ENCODE results near the gene SUSD6. TPM values are rescaled to one million over a fixed set of nuclear protein-coding genes. Genes with fewer than 3 reads are reported as not detected.

The SUSD6 gene
- total and polyA plus RNA-seq, 9 of the 15 experiments (the other 6 are each of a cell fraction or from before 2014, with no cell fraction given) = 2.9 to 20.7 (median 5.6) TPM

GRCh38 chr14:69572841-69573135, 38.6 kb upstream of the SUSD6 start:
- BruUV-seq (replicated peaks) = no TSS peak
- no peak for FAIRE-seq
- Histone ChIP-seq H3K79me2 (ENCODE audit: control insufficient read depth, insufficient read depth, low read length) (no peaks in the 10 kb centered on the region), H3K4me3 (no peak overlapping the region), H3K9me1 (ENCODE audit: control insufficient read depth, insufficient read depth, low read length) (no peaks in the 10 kb centered on the region), H3K4me1 (replicated peaks in 1 of 2; ENCODE audit: control insufficient read depth in 2 of 2, insufficient read depth in 2 of 2, low read length in 2 of 2) (peaks cover 0 to 17% of the 10 kb centered on the region in 2 experiments; a peak in 2 of 5 replicates), H2AFZ (ENCODE audit: low read depth, low read length) (no peak overlapping the region), H4K20me1 (replicated peaks; ENCODE audit: control insufficient read depth, insufficient read depth, low read length) (no peaks in the 10 kb centered on the region), H3K36me3 (ENCODE audit: control insufficient read depth, insufficient read depth, low read length) (no peaks in the 10 kb centered on the region), H3K4me2 (ENCODE audit: insufficient read depth, low read length) (no peak overlapping the region), H3K27me3 (ENCODE audit: control insufficient read depth in 2 of 2, insufficient read depth in 2 of 2, low read length in 2 of 2) (peaks cover 5 to 30% of the 10 kb centered on the region in 2 experiments; a peak in 3 of 5 replicates), H3K27ac (ENCODE audit: extremely low read depth, low read depth, low read length) (no peak overlapping the region), H3K9me3 (replicated peaks; ENCODE audit: control insufficient read depth, insufficient read depth, low read depth, low read length) (no peaks in the 10 kb centered on the region), H3K9ac (ENCODE audit: insufficient read depth in 1 of 2, low read depth in 2 of 2, low read length in 2 of 2) (no peak overlapping the region)
- intact Hi-C loops (cut with micrococcal nuclease) (loop anchor here (10.0 kb wide), 1 partner anchor 328 kb away; no protein-coding TSS in a partner anchor), in situ Hi-C loops (cut with MboI) (loop anchor here (25.0 kb wide), 1 partner anchor 465 kb away; no protein-coding TSS in a partner anchor)
- no peak for DNase-seq (ENCODE audit: extremely low read depth in 1 of 4, low spot score in 3 of 4)
- POLR2A ChIA-PET = interaction anchor here (1.2 kb wide), 2 partner anchors 13 to 141 kb away, joined by 3 read pairs; no protein-coding TSS in a partner anchor
- ATAC-seq = no peak
- TF ChIP-seq SAFB (IDR thresholded peaks at IDR 0.05; ENCODE audit: borderline replicate concordance, low read depth, low read length) = no peak
- TF ChIP-seq ZNF133 (CRISPR knock-in tag; IDR thresholded peaks at IDR 0.05) = no peak
- TF ChIP-seq TCF7 (IDR thresholded peaks at IDR 0.05; ENCODE audit: borderline replicate concordance) = no peak
- TF ChIP-seq ZNF134 (CRISPR knock-in tag; conservative IDR thresholded peaks at IDR 0.05) = no peak
- no peak for TF ChIP-seq CHAMP1 (IDR thresholded peaks at IDR 0.05)
- TF ChIP-seq ZNF384 (IDR thresholded peaks at IDR 0.05; ENCODE audit: low read depth, low read length) = no peak
- no peak for TF ChIP-seq XRCC5 (IDR thresholded peaks at IDR 0.05; ENCODE audit: low read depth, low read length)
- no peak for TF ChIP-seq E2F1 (CRISPR knock-in tag; IDR thresholded peaks at IDR 0.05)
- no peak for TF ChIP-seq ZNF445 (CRISPR knock-in tag; IDR thresholded peaks at IDR 0.05; ENCODE audit: low read depth)
- TF ChIP-seq BRF1 (IDR thresholded peaks at IDR 0.05; ENCODE audit: borderline replicate concordance, extremely low read depth, insufficient read length) = no peak
- no peak for TF ChIP-seq EGR1 (conservative IDR thresholded peaks at IDR 0.05)
- WGBS (ENCODE audit: insufficient coverage, low coverage, missing lambda C conversion rate) = 93% methylated on average over 8 of the region's 40 CpGs
- CTCF ChIA-PET (ENCODE audit: low intra/inter-chr PET ratio) = no interaction called here
